ENCODE results near the gene DPYD. TPM values are rescaled to one million over a fixed set of nuclear protein-coding genes. Genes with fewer than 3 reads are reported as not detected.
A peak's percentile ranks its signal among the peaks of the same experiment; 100 is the strongest.

The DPYD gene
- total RNA-seq, 1 donor from 2014 or later = 8.8 TPM

DNA sequence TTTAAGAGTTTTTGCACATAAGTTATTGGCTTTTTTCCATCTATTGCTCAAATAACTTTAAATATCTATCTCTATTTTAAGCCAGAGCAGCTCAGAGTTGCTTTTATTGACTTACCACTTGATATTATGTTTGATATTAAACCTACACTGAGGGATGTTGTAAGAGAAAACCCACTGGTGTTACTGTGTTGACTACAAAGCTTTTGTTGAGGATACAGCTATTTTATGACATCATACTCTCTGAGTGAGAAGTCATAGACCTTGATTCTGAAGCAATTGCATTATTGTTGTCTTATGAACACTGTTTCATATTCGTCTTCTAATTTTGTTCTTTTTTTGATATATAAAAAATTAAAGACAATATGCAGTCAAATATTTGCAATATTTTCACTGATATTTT, 638.9 kb downstream of the DPYD start:
- Histone ChIP-seq H3K4me2 (ENCODE audit: low read length) (no peak overlapping the region), H3K27me3 (ENCODE audit: insufficient read depth, low read length) (no peaks in the 10 kb centered on the region), H3K9ac (ENCODE audit: low read length) (no peak overlapping the region), H3K4me3 (ENCODE audit: insufficient read depth, low read depth, low read length) (no peak overlapping the region), H4K20me1 (ENCODE audit: insufficient read depth, low read length) (no peaks in the 10 kb centered on the region), H3K4me1 (ENCODE audit: insufficient read depth, low read length) (peaks cover 18% of the 10 kb centered on the region), H2AFZ (ENCODE audit: low read depth, low read length) (no peak overlapping the region), H3K36me3 (ENCODE audit: insufficient read depth, low read length) (no peaks in the 10 kb centered on the region), H3K27ac (ENCODE audit: low read depth, low read length) (no peak overlapping the region), H3K9me3 (ENCODE audit: insufficient read depth, low read depth, low read length) (no peaks in the 10 kb centered on the region), H3K79me2 (ENCODE audit: insufficient read depth, low read length) (no peaks in the 10 kb centered on the region)
- Mint-ChIP-seq H3K4me1 (ENCODE audit: low read depth, unreplicated experiment) (peaks cover 12% of the 10 kb centered on the region), H3K4me3 (ENCODE audit: unreplicated experiment) (no peak overlapping the region), H3K9me3 (ENCODE audit: unreplicated experiment) (peaks cover 5% of the 10 kb centered on the region), H3K27me3 (ENCODE audit: low read depth, unreplicated experiment) (no peaks in the 10 kb centered on the region), H3K27ac (ENCODE audit: unreplicated experiment) (no peak overlapping the region), H3K36me3 (ENCODE audit: low read depth, unreplicated experiment) (no peaks in the 10 kb centered on the region)
- no peak for FAIRE-seq
- TF ChIP-seq, protein P1, sequence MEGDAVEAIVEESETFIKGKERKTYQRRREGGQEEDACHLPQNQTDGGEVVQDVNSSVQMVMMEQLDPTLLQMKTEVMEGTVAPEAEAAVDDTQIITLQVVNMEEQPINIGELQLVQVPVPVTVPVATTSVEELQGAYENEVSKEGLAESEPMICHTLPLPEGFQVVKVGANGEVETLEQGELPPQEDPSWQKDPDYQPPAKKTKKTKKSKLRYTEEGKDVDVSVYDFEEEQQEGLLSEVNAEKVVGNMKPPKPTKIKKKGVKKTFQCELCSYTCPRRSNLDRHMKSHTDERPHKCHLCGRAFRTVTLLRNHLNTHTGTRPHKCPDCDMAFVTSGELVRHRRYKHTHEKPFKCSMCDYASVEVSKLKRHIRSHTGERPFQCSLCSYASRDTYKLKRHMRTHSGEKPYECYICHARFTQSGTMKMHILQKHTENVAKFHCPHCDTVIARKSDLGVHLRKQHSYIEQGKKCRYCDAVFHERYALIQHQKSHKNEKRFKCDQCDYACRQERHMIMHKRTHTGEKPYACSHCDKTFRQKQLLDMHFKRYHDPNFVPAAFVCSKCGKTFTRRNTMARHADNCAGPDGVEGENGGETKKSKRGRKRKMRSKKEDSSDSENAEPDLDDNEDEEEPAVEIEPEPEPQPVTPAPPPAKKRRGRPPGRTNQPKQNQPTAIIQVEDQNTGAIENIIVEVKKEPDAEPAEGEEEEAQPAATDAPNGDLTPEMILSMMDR (IDR thresholded peaks at IDR 0.05; ENCODE audit: insufficient read depth, low read depth, low read length) = no peak
- DNase-seq (ENCODE audit: low read depth) = no peak

DNA sequence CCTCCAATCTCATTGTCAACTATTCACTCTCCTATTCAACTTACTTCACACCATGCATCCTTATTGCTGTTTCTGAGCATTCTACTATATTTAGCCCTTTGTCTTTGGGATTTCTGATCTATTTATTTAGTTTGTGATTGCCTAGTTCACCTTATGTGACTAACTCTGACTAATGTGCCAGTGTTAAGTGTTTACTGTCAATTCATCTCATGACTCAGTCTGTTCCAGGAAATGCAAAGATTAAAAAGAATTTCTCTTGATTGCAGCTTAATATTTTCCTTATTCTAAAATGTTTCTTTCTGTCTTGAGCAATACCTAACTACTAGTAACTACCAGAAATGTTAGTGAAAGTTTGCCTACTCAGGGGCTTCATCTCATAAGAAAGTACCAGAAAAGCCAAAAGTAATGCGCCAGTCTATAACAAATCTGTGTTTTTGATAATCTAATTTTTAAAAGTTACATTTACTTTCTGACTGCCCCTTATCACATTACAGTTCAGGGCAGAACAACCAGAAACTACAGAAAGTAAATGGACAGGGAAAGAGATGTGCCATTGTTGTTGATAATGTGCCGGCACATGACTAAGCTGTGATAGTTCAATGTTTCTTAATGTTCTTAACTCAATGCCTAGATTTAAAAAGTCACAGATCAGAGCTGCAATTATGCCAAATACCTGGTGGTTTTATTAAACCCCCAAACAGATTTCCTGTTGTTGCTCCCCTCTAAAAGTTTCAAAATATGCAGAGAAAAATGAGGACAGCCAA, 642.8 kb downstream of the DPYD start:
- H3K9me3 Mint-ChIP-seq (ENCODE audit: unreplicated experiment) = no peaks in the 10 kb centered on the region
- H3K27ac ChIP-seq (ENCODE audit: low read depth, low read length) = peak overlapping the region; percentile 80
- no peaks in the 10 kb centered on the region for H3K27me3 Mint-ChIP-seq (ENCODE audit: low read depth, unreplicated experiment)
- no peak overlapping the region for H3K4me3 Mint-ChIP-seq (ENCODE audit: unreplicated experiment)
- no peak overlapping the region for H2AFZ ChIP-seq (ENCODE audit: low read depth, low read length)
- peaks cover 12% of the 10 kb centered on the region for H3K4me1 Mint-ChIP-seq (ENCODE audit: low read depth, unreplicated experiment)
- H3K36me3 Mint-ChIP-seq (ENCODE audit: low read depth, unreplicated experiment) = no peaks in the 10 kb centered on the region
- no peaks in the 10 kb centered on the region for H3K9me3 ChIP-seq (ENCODE audit: insufficient read depth, low read depth, low read length)
- FAIRE-seq = no peak
- no peaks in the 10 kb centered on the region for H3K27me3 ChIP-seq (ENCODE audit: insufficient read depth, low read length)
- no peak overlapping the region for H3K27ac Mint-ChIP-seq (ENCODE audit: unreplicated experiment)
- H3K4me1 ChIP-seq (ENCODE audit: insufficient read depth, low read length) = peaks cover 18% of the 10 kb centered on the region
- peak; percentile 89 for DNase-seq (ENCODE audit: low read depth)
- no peak overlapping the region for H3K4me3 ChIP-seq (ENCODE audit: insufficient read depth, low read depth, low read length)
- TF ChIP-seq, protein P1 (IDR thresholded peaks at IDR 0.05; ENCODE audit: insufficient read depth, low read depth, low read length) = no peak
- TF ChIP-seq EZH2 (IDR thresholded peaks at IDR 0.05; ENCODE audit: insufficient read depth, low read length) = no peak
- no peaks in the 10 kb centered on the region for H3K36me3 ChIP-seq (ENCODE audit: insufficient read depth, low read length)
- H4K20me1 ChIP-seq (ENCODE audit: insufficient read depth, low read length) = no peaks in the 10 kb centered on the region
- H3K9ac ChIP-seq (ENCODE audit: low read length) = peak overlapping the region; percentile 32
- H3K4me2 ChIP-seq (ENCODE audit: low read length) = peak overlapping the region; percentile 62
- no peaks in the 10 kb centered on the region for H3K79me2 ChIP-seq (ENCODE audit: insufficient read depth, low read length)

All from astrocyte (in vitro differentiated cells and primary cell).